Activated effector memory CD4-positive, alpha-beta T cell treated with Interleukin-2 at 50 U/mL for 16 hours (primary cell): ENCODE data around the gene RNF7.
"Not testable (repeated sequence)": the region's sequence is repeated elsewhere in the genome, so short reads cannot be mapped to it uniquely, and the experiment has no call there.

Experiments
- DNase-seq: peaks from one replicate; pipeline ENCODE4 v3.0.0-alpha.2; 2020

Gene RNF7

GRCh38 chr3:141738022-141738890 is at the start of gene RNF7:
Gene RNF7 (plus strand): TSS chr3:141738298. CDS start chr3:141738342, 44 bp downstream.
- peak; percentile 98 for DNase-seq

GRCh38 chr3:141690431-141691072 is 47.5 kb upstream of the RNF7 start:
- no peak for DNase-seq

- DNase-seq = not testable (repeated sequence)
These were observed 46.6 kb upstream of the RNF7 start for GRCh38 chr3:141691471-141691870.

- DNase-seq = not testable (repeated sequence)
These were observed 45.1 kb upstream of the RNF7 start for GRCh38 chr3:141692973-141693372.

GRCh38 chr3:141699324-141699723 is 38.8 kb upstream of the RNF7 start:
- no peak for DNase-seq

- DNase-seq = no peak
These were observed 38.2 kb upstream of the RNF7 start for GRCh38 chr3:141699897-141700296.

GRCh38 chr3:141703367-141703766 is 34.7 kb upstream of the RNF7 start:
- DNase-seq = not testable (repeated sequence)

GRCh38 chr3:141707741-141708203 is 30.3 kb upstream of the RNF7 start:
- DNase-seq = no peak

- DNase-seq = no peak
These were observed 29.7 kb upstream of the RNF7 start for GRCh38 chr3:141708367-141708766.

GRCh38 chr3:141709126-141709770 is 28.9 kb upstream of the RNF7 start:
- DNase-seq = no peak

- DNase-seq = no peak
These were observed 28.0 kb upstream of the RNF7 start for GRCh38 chr3:141710121-141710520.

- no peak for DNase-seq
These were observed 27.0 kb upstream of the RNF7 start for GRCh38 chr3:141710888-141711616.

GRCh38 chr3:141714671-141715070 is 23.4 kb upstream of the RNF7 start:
- DNase-seq = no peak

- DNase-seq = no peak
These were observed 16.0 kb upstream of the RNF7 start for GRCh38 chr3:141722081-141722480.

GRCh38 chr3:141722648-141723047 is 15.4 kb upstream of the RNF7 start:
- DNase-seq = no peak

- no peak for DNase-seq
These were observed 14.8 kb upstream of the RNF7 start for GRCh38 chr3:141723255-141723654.

- DNase-seq = no peak
These were observed 13.9 kb upstream of the RNF7 start for GRCh38 chr3:141724186-141724585.

- DNase-seq = no peak
These were observed 13.1 kb upstream of the RNF7 start for GRCh38 chr3:141725036-141725435.

- no peak for DNase-seq
These were observed 11.6 kb upstream of the RNF7 start for GRCh38 chr3:141726483-141726882.

- DNase-seq = no peak
These were observed 9.7 kb upstream of the RNF7 start for GRCh38 chr3:141728355-141728892.

GRCh38 chr3:141729240-141729639 is 8.9 kb upstream of the RNF7 start:
- no peak for DNase-seq

GRCh38 chr3:141735176-141735575 is 2.9 kb upstream of the RNF7 start:
- DNase-seq = no peak
